Activated naive CD4-positive, alpha-beta T cell treated with anti-CD3 and anti-CD28 coated beads, Interleukin-2, amount 50 U/mL, for 72 hours (primary cell): ENCODE measurements around the gene MIOX. TPM values are rescaled to one million over a fixed set of nuclear protein-coding genes. Genes with fewer than 3 reads are reported as not detected.

Experiments
- ATAC-seq, 2 donors: fragments of 150-1000 bp; cut with Tn5 transposase; 2 replicates each; pipeline ENCODE4 v1.10.0; 2021; ENCODE audit warnings: mild to moderate bottlenecking in 2 of 2, moderate library complexity in 2 of 2
- DNase-seq, 2 donors: peaks; one replicate each; pipeline ENCODE4 v3.0.0; 2021 to 2022; ENCODE audit warnings: low spot score in 2 of 2
- H3K27ac Mint-ChIP-seq, 2 donors: one replicate each; pipeline ENCODE4 v1.8.0; 2022; ENCODE audit warnings: mild to moderate bottlenecking in 2 of 2, mixed read lengths in 2 of 2
- H3K36me3 Mint-ChIP-seq, 2 donors: one replicate each; pipeline ENCODE4 v1.8.0; 2022; ENCODE audit warnings: mixed read lengths in 2 of 2
- H3K9me3 Mint-ChIP-seq, 2 donors: one replicate each; pipeline ENCODE4 v1.8.0; 2022; ENCODE audit warnings: mixed read lengths in 2 of 2
- total RNA-seq, 2 donors: library from RNA; stranded (reverse); gene quantifications; one replicate each; pipeline ENCODE4 v1.2.3, GENCODE V29; 2022

The MIOX gene
- total RNA-seq, 2 donors from 2014 or later = 0.25 TPM; not detected in 1

GRCh38 chr22:50446708-50447575, 39.7 kb upstream of the MIOX start:
- Mint-ChIP-seq H3K27ac (no peak overlapping the region), H3K36me3 (peaks cover 0 to 11% of the 10 kb centered on the region in 2 donors), H3K9me3 (no peaks in the 10 kb centered on the region)
- ATAC-seq = no peak
- no peak for DNase-seq

- DNase-seq = no peak
- peak overlapping the region; percentile 20 to 61 for H3K27ac Mint-ChIP-seq
- H3K9me3 Mint-ChIP-seq = no peaks in the 10 kb centered on the region
- ATAC-seq = no peak
- peaks cover 0 to 11% of the 10 kb centered on the region in 2 donors for H3K36me3 Mint-ChIP-seq
Observed at GRCh38 chr22:50447576-50448551, 38.8 kb upstream of the MIOX start.

DNA sequence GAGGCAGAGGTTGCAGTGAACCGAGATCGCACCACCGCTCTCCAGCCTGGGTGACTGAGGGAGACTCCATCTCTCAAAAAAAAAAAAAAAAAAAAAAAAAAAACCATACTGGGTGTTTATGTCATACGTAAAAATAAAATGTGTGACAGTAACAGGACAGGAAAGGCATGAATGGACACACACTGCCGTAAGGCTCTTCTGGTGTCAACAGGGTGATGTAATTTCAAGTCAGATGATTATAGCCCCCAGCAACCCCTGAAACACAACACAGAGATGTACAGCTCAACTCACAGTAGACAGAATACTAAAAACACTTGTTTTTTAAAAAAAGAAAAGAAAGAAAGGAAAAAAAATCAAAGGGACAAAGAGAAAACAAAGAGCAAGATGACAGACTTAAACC, 34.0 kb upstream of the MIOX start:
- H3K36me3 Mint-ChIP-seq = peaks cover 0 to 11% of the 10 kb centered on the region in 2 donors
- DNase-seq = no peak
- H3K27ac Mint-ChIP-seq = peak overlapping the region; percentile 63 to 77
- no peak for ATAC-seq
- H3K9me3 Mint-ChIP-seq = no peaks in the 10 kb centered on the region

GRCh38 chr22:50454556-50455075, 32.0 kb upstream of the MIOX start:
- Mint-ChIP-seq H3K27ac (peak overlapping the region in 1 of 2 donors; percentile 63), H3K9me3 (no peaks in the 10 kb centered on the region), H3K36me3 (peaks cover 0 to 4% of the 10 kb centered on the region in 2 donors)
- ATAC-seq (peak in 1 of 2 donors; percentile 4), DNase-seq (no peak)

DNA sequence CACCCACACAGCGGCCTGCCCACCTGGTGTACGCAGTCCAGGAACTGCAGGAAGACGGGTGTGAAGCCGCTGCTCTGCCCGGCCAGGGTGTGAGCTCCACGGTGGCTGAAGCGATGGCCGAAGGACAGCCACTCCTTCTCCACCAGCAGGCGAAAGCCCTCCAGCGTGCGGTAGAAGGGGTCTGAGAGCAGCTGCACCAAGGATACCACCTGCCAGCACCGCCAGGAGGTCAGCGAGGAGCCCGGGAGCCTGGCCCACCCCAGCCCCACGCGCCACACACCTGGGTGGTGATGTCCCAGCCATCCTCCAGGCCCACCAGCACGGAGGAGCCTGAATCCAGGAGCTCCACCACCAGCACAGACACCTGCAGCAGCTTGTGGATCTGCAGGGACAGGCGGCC, 31.5 kb upstream of the MIOX start:
- Mint-ChIP-seq H3K9me3 (no peaks in the 10 kb centered on the region), H3K36me3 (no peaks in the 10 kb centered on the region), H3K27ac (no peak overlapping the region)
- no peak for DNase-seq
- ATAC-seq = no peak

GRCh38 chr22:50456026-50456425, 30.6 kb upstream of the MIOX start:
- ATAC-seq (no peak), DNase-seq (no peak)
- peak overlapping the region in 1 of 2 donors; percentile 32 for H3K27ac Mint-ChIP-seq
- H3K36me3 Mint-ChIP-seq = peaks cover 0 to 5% of the 10 kb centered on the region in 2 donors
- no peaks in the 10 kb centered on the region for H3K9me3 Mint-ChIP-seq

GRCh38 chr22:50456466-50457234, 30.0 kb upstream of the MIOX start:
- H3K27ac Mint-ChIP-seq = peak overlapping the region; percentile 17 to 77
- DNase-seq (no peak), ATAC-seq (peak; percentile 17 to 30)
- no peaks in the 10 kb centered on the region for H3K9me3 Mint-ChIP-seq
- peaks cover 0 to 6% of the 10 kb centered on the region in 2 donors for H3K36me3 Mint-ChIP-seq

GRCh38 chr22:50459016-50459415, 27.6 kb upstream of the MIOX start:
- Mint-ChIP-seq H3K36me3 (peaks cover 0 to 6% of the 10 kb centered on the region in 2 donors), H3K9me3 (no peaks in the 10 kb centered on the region), H3K27ac (peak overlapping the region in 1 of 2 donors; percentile 90)
- DNase-seq (no peak), ATAC-seq (no peak)

- DNase-seq = no peak
- Mint-ChIP-seq H3K9me3 (no peaks in the 10 kb centered on the region), H3K27ac (no peak overlapping the region), H3K36me3 (peaks cover 0 to 6% of the 10 kb centered on the region in 2 donors)
- no peak for ATAC-seq
Observed at GRCh38 chr22:50459496-50460140, 27.0 kb upstream of the MIOX start.

- H3K9me3 Mint-ChIP-seq = no peaks in the 10 kb centered on the region
- peaks cover 0 to 6% of the 10 kb centered on the region in 2 donors for H3K36me3 Mint-ChIP-seq
Observed at GRCh38 chr22:50460938-50461337, 25.7 kb upstream of the MIOX start.

DNA sequence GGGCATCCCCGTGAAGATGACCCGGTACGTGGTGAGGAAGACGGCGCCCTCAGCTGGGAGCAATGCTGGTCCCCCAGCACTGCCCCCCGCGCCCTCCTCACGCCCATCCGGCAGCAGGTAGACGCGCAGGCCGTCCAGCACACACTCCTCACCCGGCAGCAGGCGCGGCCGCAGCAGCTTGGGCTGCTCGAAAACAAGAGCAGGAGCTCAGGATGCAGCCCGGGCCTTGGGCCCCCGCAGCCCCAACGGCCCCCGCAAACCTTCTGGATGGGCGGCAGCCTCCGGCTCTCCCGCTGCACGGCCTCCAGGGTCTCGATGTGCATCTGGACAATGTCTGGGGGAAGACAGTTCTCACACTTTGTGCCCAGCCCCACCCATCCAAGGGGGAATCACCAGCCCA, 25.1 kb upstream of the MIOX start:
- H3K36me3 Mint-ChIP-seq = peaks cover 0 to 6% of the 10 kb centered on the region in 2 donors
- no peak for ATAC-seq
- H3K27ac Mint-ChIP-seq = no peak overlapping the region
- DNase-seq = no peak
- H3K9me3 Mint-ChIP-seq = no peaks in the 10 kb centered on the region

More at GRCh38 chr22:50460938-50461337, 25.7 kb upstream of the MIOX start:
- peak overlapping the region in 1 of 2 donors; percentile 46 for H3K27ac Mint-ChIP-seq
- DNase-seq (no peak), ATAC-seq (no peak)

DNA sequence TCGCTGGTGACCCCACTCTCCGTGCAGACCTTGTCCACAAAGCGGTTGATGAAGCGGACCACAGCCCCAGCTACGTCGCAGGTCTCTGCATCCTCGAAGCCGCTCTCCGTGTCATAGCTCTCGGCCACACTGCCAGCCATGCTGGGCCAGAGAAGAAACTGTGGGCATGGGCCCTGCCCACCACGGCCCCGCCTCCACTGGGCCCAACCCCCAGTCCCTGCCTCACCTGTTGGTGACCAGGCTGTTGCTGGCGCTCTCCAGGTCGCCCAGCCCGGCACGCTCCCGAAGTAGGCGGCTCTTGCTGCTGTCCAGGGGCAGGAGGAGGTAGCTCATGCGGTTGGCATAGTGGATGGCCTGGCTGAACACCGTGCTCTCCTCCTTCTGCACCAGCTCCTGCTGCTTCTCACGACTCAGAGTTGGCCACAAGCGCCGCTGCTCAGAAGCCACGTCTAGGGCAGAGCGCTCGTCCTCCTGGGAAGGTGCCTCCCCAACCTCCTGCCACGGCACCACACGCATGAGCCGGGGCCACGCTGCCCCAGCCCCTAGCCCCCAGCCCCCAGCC, 24.6 kb upstream of the MIOX start:
- no peaks in the 10 kb centered on the region for H3K9me3 Mint-ChIP-seq
- no peak for DNase-seq
- H3K36me3 Mint-ChIP-seq = peaks cover 0 to 6% of the 10 kb centered on the region in 2 donors
- ATAC-seq = no peak
- H3K27ac Mint-ChIP-seq = no peak overlapping the region

DNA sequence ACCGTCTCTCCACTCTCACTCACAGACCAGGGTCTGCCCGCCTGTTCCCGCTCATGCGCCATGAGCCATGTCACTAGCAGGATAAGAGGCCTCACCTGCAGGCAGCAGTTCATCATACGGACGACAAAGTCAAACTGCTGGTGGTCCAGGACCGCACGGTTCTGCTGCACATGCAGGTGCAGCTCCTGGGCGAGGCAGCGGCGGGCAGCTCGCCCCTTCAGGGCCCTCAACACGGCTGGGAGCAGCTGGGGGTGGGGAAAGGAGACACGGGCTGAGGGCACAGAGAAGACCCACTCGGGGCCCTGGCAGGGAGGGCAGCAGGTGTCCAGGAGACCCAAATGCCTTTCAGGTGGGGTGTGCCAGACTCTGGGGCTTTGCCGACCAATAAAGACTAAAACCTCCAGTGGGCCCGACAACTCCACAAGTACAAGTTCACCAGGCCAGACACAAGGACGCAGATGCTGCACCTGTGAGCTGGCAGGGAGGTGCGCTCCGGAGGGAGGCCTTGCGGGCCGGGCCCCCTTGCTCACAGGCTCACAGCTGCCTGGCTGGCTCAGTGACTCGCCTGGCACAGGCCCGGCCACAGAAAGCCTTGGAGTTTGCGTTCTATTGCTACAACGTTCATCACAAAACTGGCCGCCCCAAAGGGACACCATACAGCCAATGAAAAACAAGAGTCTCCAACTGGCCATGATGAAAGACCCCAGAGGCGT, 23.3 kb upstream of the MIOX start:
- ATAC-seq = no peak

GRCh38 chr22:50464451-50464850, 22.2 kb upstream of the MIOX start:
- no peak for DNase-seq
- ATAC-seq = no peak
- Mint-ChIP-seq H3K9me3 (no peaks in the 10 kb centered on the region), H3K36me3 (peaks cover 0 to 6% of the 10 kb centered on the region in 2 donors), H3K27ac (no peak overlapping the region)

More for the DNA sequence above, 23.3 kb upstream of the MIOX start:
- Mint-ChIP-seq H3K9me3 (no peaks in the 10 kb centered on the region), H3K36me3 (peaks cover 0 to 6% of the 10 kb centered on the region in 2 donors), H3K27ac (peak overlapping the region in 1 of 2 donors; percentile 50)
- DNase-seq = no peak
